BLaER1 (cell line): Measurements from ENCODE around the gene COPZ2.
"Not testable (repeated sequence)": the region's sequence is repeated elsewhere in the genome, so short reads cannot be mapped to it uniquely, and the experiment has no call there.

ENCODE experiments used
- H3K27ac ChIP-seq: shearing (Covaris generic); formaldehyde crosslinking; 2 replicates; pipeline ENCODE4 v1.8.1; 2022
- H3K27me3 ChIP-seq: shearing (Covaris generic); formaldehyde crosslinking; 2 replicates; pipeline ENCODE4 v1.8.1; 2022
- H3K36me3 ChIP-seq: shearing (Covaris generic); formaldehyde crosslinking; 2 replicates; pipeline ENCODE4 v1.8.1; 2022
- H3K4me1 ChIP-seq: shearing (Covaris generic); formaldehyde crosslinking; 2 replicates; pipeline ENCODE4 v1.8.1; 2022
- H3K4me2 ChIP-seq: shearing (Covaris generic); formaldehyde crosslinking; 2 replicates; pipeline ENCODE4 v1.8.1; 2022
- H3K4me3 ChIP-seq: shearing (Covaris generic); formaldehyde crosslinking; 2 replicates; pipeline ENCODE4 v1.8.1; 2022
- H3K9ac ChIP-seq: shearing (Covaris generic); formaldehyde crosslinking; 2 replicates; pipeline ENCODE4 v1.8.1; 2022
- H3K9me3 ChIP-seq: shearing (Covaris generic); formaldehyde crosslinking; 2 replicates; pipeline ENCODE4 v1.8.1; 2022
- H4K20me1 ChIP-seq: shearing (Covaris generic); formaldehyde crosslinking; 2 replicates; pipeline ENCODE4 v1.8.1; 2022
- Cebpa-rat ChIP-seq: shearing (Covaris generic); IDR thresholded peaks from 2 replicates; pipeline ENCODE4 v1.8.1; 2022

COPZ2 gene

DNA sequence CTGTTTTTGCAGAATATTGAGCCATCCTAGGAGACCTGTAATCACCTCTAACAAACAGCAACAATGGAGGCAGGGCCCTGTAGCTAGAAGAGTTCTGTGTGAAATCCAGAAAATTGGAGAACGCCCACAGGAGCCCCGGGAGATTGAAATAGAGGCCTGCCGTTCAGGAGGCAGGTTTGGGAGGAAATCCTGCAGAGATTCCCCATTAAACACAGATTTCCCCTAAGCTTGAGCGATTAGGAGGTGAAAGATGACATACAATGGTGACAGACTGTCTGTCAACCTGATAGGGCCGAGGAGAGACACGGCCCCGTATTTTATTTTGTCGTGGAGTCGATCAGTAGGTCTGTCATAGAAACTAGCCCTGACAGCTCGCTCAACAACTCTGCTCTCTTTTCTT lies 48.4 kb downstream of the COPZ2 start:
- H3K9ac ChIP-seq: no peak overlapping the region
- no peaks in the 10 kb centered on the region for H3K27me3 ChIP-seq
- no peak overlapping the region for H3K4me3 ChIP-seq
- H4K20me1 ChIP-seq: no peaks in the 10 kb centered on the region
- H3K4me1 ChIP-seq: peaks cover 13% of the 10 kb centered on the region; the same call in 1 of the 2 replicates
- TF ChIP-seq Cebpa-rat: no peak
- H3K4me2 ChIP-seq: no peak overlapping the region
- no peaks in the 10 kb centered on the region for H3K9me3 ChIP-seq
- no peak overlapping the region for H3K27ac ChIP-seq
- peaks cover 16% of the 10 kb centered on the region for H3K36me3 ChIP-seq

DNA sequence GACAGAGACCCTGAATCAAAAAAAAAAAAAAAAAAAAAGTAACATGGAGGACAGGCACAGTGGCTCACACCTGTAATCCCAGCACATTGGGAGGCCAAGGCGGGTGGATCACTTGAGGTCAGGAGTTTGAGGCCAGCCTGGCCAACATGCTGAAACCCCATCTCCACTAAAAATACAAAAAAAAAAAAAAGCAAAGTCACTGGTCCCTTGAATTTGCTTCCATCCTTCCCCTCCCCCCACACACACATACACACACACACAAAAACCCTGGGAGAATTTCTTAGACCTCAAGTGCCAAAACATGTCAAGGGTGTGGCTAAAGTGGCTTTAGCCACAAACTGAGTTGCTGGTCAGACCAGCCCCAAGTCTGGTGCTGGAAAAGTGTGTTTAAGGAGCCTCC lies 49.2 kb downstream of the COPZ2 start:
- not testable (repeated sequence) for H4K20me1 ChIP-seq, H3K4me2 ChIP-seq, H3K9ac ChIP-seq, H3K9me3 ChIP-seq, H3K4me3 ChIP-seq, H3K27me3 ChIP-seq, H3K27ac ChIP-seq
- peaks cover 23% of the 10 kb centered on the region for H3K36me3 ChIP-seq
- peaks cover 13% of the 10 kb centered on the region; the same call in 1 of the 2 replicates for H3K4me1 ChIP-seq

DNA sequence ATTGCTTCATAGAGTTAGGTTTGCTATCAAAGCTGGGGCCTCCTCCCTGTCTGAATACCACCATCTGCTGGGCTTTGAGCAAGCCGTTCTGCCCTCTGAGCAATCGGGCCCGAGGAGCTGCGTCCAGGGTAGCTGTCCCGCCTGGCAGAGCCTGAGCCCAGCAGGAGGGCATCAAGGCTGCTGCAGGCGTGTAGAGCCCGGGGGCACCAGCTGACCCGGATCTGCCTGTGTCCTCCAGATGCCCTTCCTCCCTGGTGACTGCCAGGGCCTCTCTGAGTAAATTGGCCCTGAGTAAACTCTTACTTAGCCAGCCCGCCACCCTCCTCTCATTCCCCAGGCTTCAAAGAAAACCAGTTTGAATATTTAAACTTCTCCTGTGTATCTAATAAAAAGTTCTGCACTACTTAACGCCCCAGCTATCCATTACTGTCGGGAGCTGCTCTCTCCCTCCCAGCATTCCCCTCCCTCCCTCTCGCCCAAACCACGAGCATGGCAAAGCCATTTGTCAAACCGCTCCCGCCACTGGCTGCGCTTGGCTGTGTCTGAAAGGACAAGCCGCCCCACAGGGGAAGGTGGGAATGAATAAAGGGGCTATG lies 50.3 kb downstream of the COPZ2 start:
- no peak overlapping the region for H3K4me3 ChIP-seq
- no peak overlapping the region for H3K4me2 ChIP-seq
- peaks cover 21% of the 10 kb centered on the region for H3K4me1 ChIP-seq
- no peak overlapping the region for H3K9ac ChIP-seq
- peaks cover 6% of the 10 kb centered on the region; the same call in 1 of the 2 replicates for H4K20me1 ChIP-seq
- H3K36me3 ChIP-seq: peaks cover 35% of the 10 kb centered on the region
- H3K27me3 ChIP-seq: no peaks in the 10 kb centered on the region
- TF ChIP-seq Cebpa-rat: no peak
- no peak overlapping the region for H3K27ac ChIP-seq
- no peaks in the 10 kb centered on the region for H3K9me3 ChIP-seq

DNA sequence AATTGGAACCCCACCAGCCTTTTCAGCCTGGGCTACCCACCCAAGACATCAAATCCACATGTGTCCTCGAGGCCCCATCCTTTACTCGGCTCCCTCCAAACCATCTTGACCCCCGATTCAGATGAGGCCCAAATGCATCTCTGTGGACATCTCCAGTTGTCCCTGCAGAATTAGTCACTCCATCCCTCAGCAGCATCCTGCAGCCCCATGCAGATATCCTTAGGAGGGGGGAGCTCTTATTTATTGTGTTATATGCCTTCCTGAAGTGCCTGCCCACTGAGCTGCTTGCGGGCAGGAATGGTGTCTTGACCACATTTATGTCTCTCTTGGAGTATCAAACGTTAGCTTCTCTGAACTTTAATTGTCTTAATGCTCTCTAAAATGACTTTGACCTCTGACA lies 51.1 kb downstream of the COPZ2 start:
- Histone ChIP-seq H4K20me1 (peaks cover 14% of the 10 kb centered on the region; the same call in 1 of the 2 replicates), H3K27me3 (no peaks in the 10 kb centered on the region), H3K27ac (no peak overlapping the region), H3K4me3 (no peak overlapping the region), H3K4me2 (no peak overlapping the region), H3K9me3 (no peaks in the 10 kb centered on the region), H3K36me3 (peaks cover 43% of the 10 kb centered on the region), H3K4me1 (peaks cover 27% of the 10 kb centered on the region), H3K9ac (no peak overlapping the region)
- no peak for TF ChIP-seq Cebpa-rat

DNA sequence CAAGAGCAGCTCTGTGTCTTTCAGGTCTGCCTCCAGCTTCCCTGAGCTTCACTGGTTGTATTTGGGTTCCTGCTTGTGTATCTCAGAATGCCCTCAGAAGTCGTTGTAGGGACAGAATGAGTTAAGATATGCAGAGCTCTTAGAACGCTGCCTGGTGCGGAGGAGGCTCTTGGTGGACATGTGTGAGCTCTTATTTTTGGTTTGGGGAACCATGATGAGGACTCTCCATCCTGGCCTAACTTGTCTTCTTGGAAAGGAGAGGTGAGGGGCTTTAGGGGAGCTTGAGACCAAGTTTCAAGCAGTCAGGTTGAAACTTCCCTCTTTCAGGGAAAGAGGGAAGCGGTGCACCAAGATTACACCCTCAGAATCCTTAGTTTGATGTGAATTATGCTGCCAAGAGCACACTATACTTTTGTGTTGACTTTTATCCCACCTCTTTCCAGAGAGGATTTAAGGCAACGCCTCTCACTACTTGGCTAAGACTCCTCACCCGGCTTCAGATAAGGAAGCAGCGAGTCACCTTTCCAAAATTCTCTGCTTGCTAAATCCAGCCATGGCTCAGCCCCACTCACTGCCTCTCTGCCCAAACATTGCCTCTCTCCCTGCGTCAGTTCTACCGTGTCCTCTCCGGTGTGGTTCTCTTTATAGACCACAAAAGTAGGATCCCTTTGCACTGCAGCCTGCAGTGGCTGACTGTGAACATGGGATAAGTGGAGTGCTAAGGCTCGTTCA lies 53.9 kb downstream of the COPZ2 start:
- no peak for TF ChIP-seq Cebpa-rat
- Histone ChIP-seq H3K27ac (no peak overlapping the region), H3K36me3 (peaks cover 71% of the 10 kb centered on the region), H3K9me3 (no peaks in the 10 kb centered on the region), H3K9ac (no peak overlapping the region), H4K20me1 (peaks cover 24% of the 10 kb centered on the region; the same call in 1 of the 2 replicates), H3K4me2 (no peak overlapping the region), H3K27me3 (no peaks in the 10 kb centered on the region), H3K4me1 (peaks cover 32% of the 10 kb centered on the region), H3K4me3 (no peak overlapping the region)

DNA sequence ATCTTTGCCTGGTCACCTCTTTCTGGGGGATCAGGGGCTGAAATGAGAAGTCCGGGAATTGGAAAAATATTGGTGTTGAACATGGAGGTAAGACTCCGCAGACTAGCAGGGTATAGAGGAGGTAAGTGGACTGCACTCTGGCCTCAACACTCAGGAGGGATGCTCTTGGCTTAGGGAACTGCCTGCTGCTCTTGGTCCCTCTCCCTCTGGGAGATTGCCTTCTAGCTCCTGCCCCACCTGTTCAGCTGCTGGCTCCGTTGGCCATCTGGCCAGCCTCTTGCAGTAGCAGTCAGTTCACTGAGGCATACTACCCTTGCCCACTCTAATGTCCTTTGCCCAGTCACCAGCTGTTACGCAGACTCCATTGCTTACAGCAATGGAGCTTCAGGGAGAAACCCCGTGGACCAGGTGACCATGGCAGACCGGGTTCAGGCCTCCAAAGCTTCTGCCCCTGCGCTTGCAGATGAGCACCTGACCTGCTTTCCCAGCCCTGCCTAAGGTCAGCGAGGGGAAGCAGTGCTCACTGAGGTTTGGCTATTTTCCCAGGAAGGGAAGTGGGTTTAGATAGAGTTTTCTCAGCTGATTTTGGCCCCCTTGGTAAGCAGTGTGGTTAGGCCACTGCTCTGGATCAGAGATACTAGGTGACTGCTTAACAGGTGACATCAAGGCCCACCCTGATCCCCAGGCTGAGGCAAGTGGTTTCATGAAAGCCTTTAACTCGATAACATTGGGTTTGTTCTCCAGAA lies 54.8 kb downstream of the COPZ2 start:
- H3K27me3 ChIP-seq: no peaks in the 10 kb centered on the region
- H3K36me3 ChIP-seq: peaks cover 80% of the 10 kb centered on the region
- no peaks in the 10 kb centered on the region for H3K9me3 ChIP-seq
- peaks cover 24% of the 10 kb centered on the region; the same call in 1 of the 2 replicates for H4K20me1 ChIP-seq
- no peak overlapping the region for H3K27ac ChIP-seq
- H3K4me3 ChIP-seq: no peak overlapping the region
- no peak overlapping the region for H3K9ac ChIP-seq
- peaks cover 31% of the 10 kb centered on the region for H3K4me1 ChIP-seq
- TF ChIP-seq Cebpa-rat: no peak
- no peak overlapping the region for H3K4me2 ChIP-seq

DNA sequence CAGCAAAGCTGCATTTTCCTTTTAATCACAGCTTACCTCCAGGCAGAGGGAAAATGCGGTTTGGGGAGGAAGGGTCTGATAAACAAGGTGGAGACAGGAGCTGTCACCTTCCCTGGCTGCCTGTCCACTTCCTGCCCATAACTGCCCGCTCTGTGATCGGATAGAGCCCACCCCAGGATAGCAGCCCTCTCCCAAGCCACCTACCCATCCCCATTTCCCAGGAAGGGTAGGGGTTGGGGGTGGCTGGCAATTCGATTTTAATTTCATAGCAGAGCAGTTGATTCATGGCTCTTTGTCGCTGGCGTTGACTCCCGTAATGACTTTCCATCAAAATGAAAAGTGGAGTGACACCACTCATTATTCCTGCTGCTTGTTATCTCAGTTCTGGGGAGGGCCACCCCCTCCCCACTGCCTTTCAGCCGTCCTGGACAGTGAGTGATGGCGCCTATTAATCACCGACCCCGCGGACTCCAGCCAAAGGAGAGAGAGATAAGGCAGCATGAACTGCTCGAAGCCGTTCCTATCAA lies 55.4 kb downstream of the COPZ2 start:
- Histone ChIP-seq H3K9ac (peak overlapping the region; percentile 50; the same call in 1 of the 2 replicates), H3K27ac (peak overlapping the region; percentile 10), H4K20me1 (peaks cover 24% of the 10 kb centered on the region; the same call in 1 of the 2 replicates), H3K4me3 (no peak overlapping the region), H3K27me3 (no peaks in the 10 kb centered on the region), H3K4me2 (peak overlapping the region; percentile 60), H3K36me3 (peaks cover 86% of the 10 kb centered on the region), H3K9me3 (no peaks in the 10 kb centered on the region), H3K4me1 (peaks cover 27% of the 10 kb centered on the region)
- TF ChIP-seq Cebpa-rat: no peak

DNA sequence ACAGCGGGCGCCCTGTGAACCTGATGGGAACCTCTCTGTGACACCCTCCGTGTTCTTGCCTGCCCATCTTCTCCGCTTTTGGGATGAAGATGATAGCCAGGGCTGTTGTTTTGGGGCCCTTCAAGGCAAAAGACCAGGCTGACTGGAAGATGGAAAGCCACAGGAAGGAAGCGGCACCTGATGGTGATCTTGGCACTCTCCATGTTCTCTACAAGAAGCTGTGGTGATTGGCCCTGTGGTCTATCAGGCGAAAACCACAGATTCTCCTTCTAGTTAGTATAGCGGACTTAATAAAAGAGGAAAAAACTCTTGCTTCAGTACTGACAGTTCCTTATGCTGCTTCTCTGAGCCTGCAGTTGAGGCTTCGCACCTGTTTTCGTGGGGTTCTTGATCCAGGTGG lies 56.1 kb downstream of the COPZ2 start:
- H3K27me3 ChIP-seq: no peaks in the 10 kb centered on the region
- H3K27ac ChIP-seq: peak overlapping the region; percentile 10; the same call in 1 of the 2 replicates
- H3K4me2 ChIP-seq: peak overlapping the region; percentile 60
- peaks cover 92% of the 10 kb centered on the region for H3K36me3 ChIP-seq
- H3K4me3 ChIP-seq: no peak overlapping the region
- TF ChIP-seq Cebpa-rat: no peak
- peaks cover 24% of the 10 kb centered on the region; the same call in 1 of the 2 replicates for H4K20me1 ChIP-seq
- H3K4me1 ChIP-seq: peaks cover 27% of the 10 kb centered on the region
- no peaks in the 10 kb centered on the region for H3K9me3 ChIP-seq
- H3K9ac ChIP-seq: peak overlapping the region; percentile 50; the same call in 1 of the 2 replicates

DNA sequence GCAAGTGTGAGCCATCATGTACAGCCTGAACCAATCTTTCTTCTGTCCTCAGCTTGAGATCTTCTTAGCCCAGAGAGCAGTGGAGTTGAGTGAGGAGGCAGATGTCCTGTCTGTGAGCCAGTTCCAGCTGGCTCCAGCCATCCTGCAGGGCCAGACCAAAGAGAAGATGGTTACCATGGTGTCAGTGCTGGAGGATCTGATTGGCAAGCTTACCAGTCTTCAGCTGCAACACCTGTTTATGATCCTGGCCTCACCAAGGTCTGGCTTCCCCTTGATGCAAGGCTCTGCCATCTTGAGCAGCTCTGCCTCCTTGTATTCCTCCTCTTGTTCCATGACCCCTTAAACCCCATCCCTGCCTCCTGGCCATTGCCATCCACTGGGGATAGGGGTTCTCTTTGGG lies 57.1 kb downstream of the COPZ2 start:
- 0 out of 2 replicates have a peak overlapping the region, but pooled peaks have one; percentile 50 for H3K9ac ChIP-seq
- no peak overlapping the region for H3K27ac ChIP-seq
- H3K36me3 ChIP-seq: peaks cover 99% of the 10 kb centered on the region
- peak overlapping the region; percentile 60; the same call in 1 of the 2 replicates for H3K4me2 ChIP-seq
- peaks cover 32% of the 10 kb centered on the region for H3K4me1 ChIP-seq
- no peaks in the 10 kb centered on the region for H3K9me3 ChIP-seq
- H3K4me3 ChIP-seq: no peak overlapping the region
- H4K20me1 ChIP-seq: peaks cover 24% of the 10 kb centered on the region; the same call in 1 of the 2 replicates
- no peak for TF ChIP-seq Cebpa-rat
- no peaks in the 10 kb centered on the region for H3K27me3 ChIP-seq
